Effector memory CD4-positive, alpha-beta T cell (primary cell): Measurements from ENCODE around the gene DDX17.

ENCODE experiments used
- DNase-seq, 3 donors: peaks; one replicate each; pipeline ENCODE4 v3.0.0-alpha.2; 2020
- H3K27ac ChIP-seq: 2 replicates; pipeline ENCODE4 v1.7.0; 2013; ENCODE audit warnings: mild to moderate bottlenecking, low read length, moderate library complexity; ENCODE audit not compliant: insufficient read depth, poor library complexity, severe bottlenecking
- H3K27me3 ChIP-seq: replicated peaks from 2 replicates; pipeline ENCODE4 v1.7.0; 2013; ENCODE audit warnings: mild to moderate bottlenecking, low read length; ENCODE audit not compliant: insufficient read depth, control insufficient read depth, poor library complexity, severe bottlenecking
- H3K36me3 ChIP-seq: 2 replicates; pipeline ENCODE4 v1.7.0; 2013; ENCODE audit warnings: mild to moderate bottlenecking, low read length, moderate library complexity; ENCODE audit not compliant: control insufficient read depth, insufficient read depth
- H3K4me1 ChIP-seq: 2 replicates; pipeline ENCODE4 v1.7.0; 2013; ENCODE audit warnings: low read length, mild to moderate bottlenecking; ENCODE audit not compliant: control insufficient read depth, insufficient read depth, poor library complexity, severe bottlenecking
- H3K4me3 ChIP-seq: 2 replicates; pipeline ENCODE4 v1.7.0; 2013; ENCODE audit warnings: low read length, low read depth, mild to moderate bottlenecking; ENCODE audit not compliant: insufficient read depth, poor library complexity, severe bottlenecking
- H3K9me3 ChIP-seq: 2 replicates; pipeline ENCODE4 v1.7.0; 2013; ENCODE audit warnings: mild to moderate bottlenecking, low read length, moderate library complexity; ENCODE audit not compliant: control insufficient read depth

Gene DDX17

GRCh38 chr22:38494498-38494897 is 11.6 kb downstream of the DDX17 start:
- Histone ChIP-seq H3K4me1 (no peaks in the 10 kb centered on the region), H3K27ac (no peak overlapping the region), H3K27me3 (no peaks in the 10 kb centered on the region), H3K9me3 (no peaks in the 10 kb centered on the region), H3K36me3 (peaks cover 98% of the 10 kb centered on the region), H3K4me3 (no peak overlapping the region)
- DNase-seq: no peak

- Histone ChIP-seq H3K4me1 (no peaks in the 10 kb centered on the region), H3K36me3 (peaks cover 95% of the 10 kb centered on the region), H3K4me3 (no peak overlapping the region), H3K9me3 (no peaks in the 10 kb centered on the region), H3K27me3 (no peaks in the 10 kb centered on the region), H3K27ac (no peak overlapping the region)
- DNase-seq: no peak
Observed at GRCh38 chr22:38491707-38492348, 14.3 kb downstream of the DDX17 start.

- H3K27ac ChIP-seq: no peak overlapping the region
Observed at GRCh38 chr22:38490915-38491314, 15.2 kb downstream of the DDX17 start.

GRCh38 chr22:38490475-38490874 is 15.6 kb downstream of the DDX17 start:
- Histone ChIP-seq H3K4me1 (peaks cover 3% of the 10 kb centered on the region), H3K9me3 (no peaks in the 10 kb centered on the region), H3K27me3 (no peaks in the 10 kb centered on the region), H3K27ac (no peak overlapping the region), H3K36me3 (peaks cover 94% of the 10 kb centered on the region), H3K4me3 (no peak overlapping the region)
- no peak for DNase-seq

More at GRCh38 chr22:38490915-38491314, 15.2 kb downstream of the DDX17 start:
- no peak for DNase-seq
- Histone ChIP-seq H3K9me3 (no peaks in the 10 kb centered on the region), H3K4me1 (no peaks in the 10 kb centered on the region), H3K36me3 (peaks cover 95% of the 10 kb centered on the region), H3K4me3 (no peak overlapping the region), H3K27me3 (no peaks in the 10 kb centered on the region)

GRCh38 chr22:38489561-38490145 is 16.5 kb downstream of the DDX17 start:
- Histone ChIP-seq H3K4me1 (peaks cover 3% of the 10 kb centered on the region), H3K27me3 (no peaks in the 10 kb centered on the region), H3K27ac (no peak overlapping the region), H3K9me3 (no peaks in the 10 kb centered on the region), H3K4me3 (no peak overlapping the region), H3K36me3 (peaks cover 94% of the 10 kb centered on the region)
- DNase-seq: no peak

- H3K4me1 ChIP-seq: peaks cover 3% of the 10 kb centered on the region
- peaks cover 94% of the 10 kb centered on the region for H3K36me3 ChIP-seq
- no peak for DNase-seq
- no peak overlapping the region for H3K27ac ChIP-seq
- no peak overlapping the region for H3K4me3 ChIP-seq
- no peaks in the 10 kb centered on the region for H3K27me3 ChIP-seq
- H3K9me3 ChIP-seq: no peaks in the 10 kb centered on the region
Observed at GRCh38 chr22:38489142-38489541, 17.0 kb downstream of the DDX17 start.

GRCh38 chr22:38487946-38488345 is 18.2 kb downstream of the DDX17 start:
- H3K4me1 ChIP-seq: peaks cover 3% of the 10 kb centered on the region
- H3K9me3 ChIP-seq: no peaks in the 10 kb centered on the region
- peaks cover 94% of the 10 kb centered on the region for H3K36me3 ChIP-seq
- H3K27ac ChIP-seq: no peak overlapping the region
- no peak overlapping the region for H3K4me3 ChIP-seq
- H3K27me3 ChIP-seq: no peaks in the 10 kb centered on the region
- no peak for DNase-seq

GRCh38 chr22:38485783-38486182 is 20.3 kb downstream of the DDX17 start:
- no peak for DNase-seq
- Histone ChIP-seq H3K4me3 (no peak overlapping the region), H3K9me3 (no peaks in the 10 kb centered on the region), H3K27ac (no peak overlapping the region), H3K36me3 (peaks cover 85% of the 10 kb centered on the region), H3K4me1 (peaks cover 3% of the 10 kb centered on the region), H3K27me3 (no peaks in the 10 kb centered on the region)

GRCh38 chr22:38484244-38484643 is 21.9 kb downstream of the DDX17 start:
- Histone ChIP-seq H3K27ac (no peak overlapping the region), H3K4me3 (no peak overlapping the region), H3K9me3 (no peaks in the 10 kb centered on the region), H3K4me1 (peaks cover 3% of the 10 kb centered on the region), H3K27me3 (no peaks in the 10 kb centered on the region), H3K36me3 (peaks cover 69% of the 10 kb centered on the region)
- DNase-seq: no peak

- Histone ChIP-seq H3K4me3 (no peak overlapping the region), H3K27me3 (no peaks in the 10 kb centered on the region), H3K4me1 (peaks cover 3% of the 10 kb centered on the region), H3K9me3 (no peaks in the 10 kb centered on the region), H3K27ac (no peak overlapping the region), H3K36me3 (peaks cover 55% of the 10 kb centered on the region)
- DNase-seq: no peak
Observed at GRCh38 chr22:38482662-38483308, 23.3 kb downstream of the DDX17 start.
